IPS-20b (cell line): Measurements from ENCODE around the gene GPC5.
"Not testable (repeated sequence)": the region's sequence is repeated elsewhere in the genome, so short reads cannot be mapped to it uniquely, and the experiment has no call there.

Experiments
- H3K27ac ChIP-seq: one replicate; pipeline ENCODE4 v1.5.1; 2013; ENCODE audit warnings: low read length
- H3K27me3 ChIP-seq: 2 replicates; pipeline ENCODE4 v1.6.1; 2013; ENCODE audit warnings: mild to moderate bottlenecking, low read length, inconsistent platforms; ENCODE audit not compliant: insufficient read depth
- H3K36me3 ChIP-seq: 2 replicates; pipeline ENCODE4 v1.6.1; 2013; ENCODE audit warnings: low read depth, mild to moderate bottlenecking, inconsistent platforms, low read length, moderate library complexity; ENCODE audit not compliant: insufficient read depth
- H3K4me1 ChIP-seq: 2 replicates; pipeline ENCODE4 v1.6.1; 2013; ENCODE audit warnings: mild to moderate bottlenecking, control low read depth, inconsistent platforms, low read length, moderate library complexity; ENCODE audit not compliant: insufficient read depth
- H3K4me3 ChIP-seq: 2 replicates; pipeline ENCODE4 v1.5.1; 2013; ENCODE audit warnings: mild to moderate bottlenecking, low read length, inconsistent platforms
- H3K9ac ChIP-seq: 2 replicates; pipeline ENCODE4 v1.6.1; 2013; ENCODE audit warnings: low read depth, mild to moderate bottlenecking, inconsistent platforms, low read length, moderate library complexity
- H3K9me3 ChIP-seq: 2 replicates; pipeline ENCODE4 v1.6.1; 2013; ENCODE audit warnings: mild to moderate bottlenecking, low read depth, low read length, inconsistent platforms; ENCODE audit not compliant: insufficient read depth

Gene GPC5

DNA sequence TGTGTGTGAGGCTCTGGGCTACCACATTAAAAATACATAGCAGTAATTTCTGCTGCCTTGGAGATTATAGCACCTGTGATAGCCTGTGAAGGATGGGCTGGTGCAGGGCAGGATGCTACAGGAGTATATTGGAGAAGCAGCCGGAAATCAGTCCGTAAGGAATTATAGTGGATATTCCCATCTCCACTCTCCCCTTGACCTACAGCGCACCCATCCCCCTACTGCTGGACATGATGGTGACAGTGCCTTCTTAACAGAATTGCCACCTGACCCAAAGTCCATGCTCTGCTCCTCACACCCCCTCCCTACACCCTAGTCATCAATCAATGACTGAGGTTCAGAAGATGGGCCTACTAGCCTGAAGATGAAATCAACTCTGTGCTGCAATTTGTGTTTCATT is 376.0 kb downstream of the GPC5 start:
- Histone ChIP-seq H3K9me3 (no peaks in the 10 kb centered on the region), H3K4me3 (no peak overlapping the region), H3K27me3 (no peaks in the 10 kb centered on the region), H3K9ac (no peak overlapping the region), H3K27ac (no peak overlapping the region), H3K4me1 (peaks cover 4% of the 10 kb centered on the region; the same call in 1 of the 2 replicates), H3K36me3 (no peaks in the 10 kb centered on the region)

DNA sequence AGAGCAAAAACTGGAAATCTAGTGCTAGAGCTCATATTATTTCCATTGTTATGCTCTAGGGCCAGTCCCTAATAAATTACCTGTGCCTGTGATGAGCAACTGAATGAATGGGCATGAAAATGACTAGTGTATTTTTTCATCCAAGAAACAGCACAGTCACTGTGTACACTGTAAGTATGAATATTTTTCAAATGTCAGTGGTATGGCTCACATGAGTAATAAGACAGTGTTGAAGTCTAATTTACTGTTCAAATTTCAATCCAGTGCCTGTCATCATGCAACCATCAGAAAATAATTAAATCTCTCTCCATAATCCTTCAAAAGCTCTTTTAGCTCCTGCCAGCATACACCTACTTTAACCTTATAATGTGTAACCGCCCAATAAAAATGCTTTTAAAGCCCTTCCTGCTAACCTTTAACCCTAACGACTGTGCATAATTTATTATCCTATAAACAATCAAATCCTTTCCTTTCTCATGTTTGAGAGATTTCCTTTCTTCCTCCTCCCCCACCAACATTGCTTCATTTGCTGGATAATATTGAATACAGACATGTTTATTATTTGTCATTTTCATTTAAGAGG is 378.3 kb downstream of the GPC5 start:
- H3K27ac ChIP-seq, result no peak overlapping the region
- no peak overlapping the region for H3K4me3 ChIP-seq
- H3K4me1 ChIP-seq, result peaks cover 4% of the 10 kb centered on the region; the same call in 1 of the 2 replicates
- no peaks in the 10 kb centered on the region for H3K9me3 ChIP-seq
- H3K36me3 ChIP-seq, result no peaks in the 10 kb centered on the region
- H3K9ac ChIP-seq, result no peak overlapping the region
- H3K27me3 ChIP-seq, result no peaks in the 10 kb centered on the region

DNA sequence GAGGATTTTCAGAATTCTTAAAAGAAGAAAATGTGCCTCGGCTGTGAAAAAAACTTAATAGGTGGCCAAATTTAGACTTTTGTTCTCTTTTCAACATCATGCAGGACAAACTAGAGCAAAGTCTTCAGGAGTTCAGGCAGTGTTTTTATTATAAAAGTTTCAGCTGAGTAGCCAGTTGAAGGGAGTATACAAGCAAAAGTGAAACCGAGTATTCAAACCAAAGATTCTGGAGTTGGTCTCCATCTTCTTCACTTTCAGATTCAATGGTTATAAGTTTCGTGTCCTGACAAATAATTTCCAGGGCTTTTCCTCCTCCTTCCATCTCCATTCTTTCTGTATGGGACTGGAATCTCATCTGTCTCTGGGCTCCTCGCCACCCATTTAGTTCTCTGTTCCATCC is 379.7 kb downstream of the GPC5 start:
- Histone ChIP-seq H3K9me3 (no peaks in the 10 kb centered on the region), H3K36me3 (no peaks in the 10 kb centered on the region), H3K4me3 (no peak overlapping the region), H3K4me1 (peaks cover 4% of the 10 kb centered on the region; the same call in 1 of the 2 replicates), H3K27ac (no peak overlapping the region), H3K9ac (no peak overlapping the region), H3K27me3 (no peaks in the 10 kb centered on the region)

DNA sequence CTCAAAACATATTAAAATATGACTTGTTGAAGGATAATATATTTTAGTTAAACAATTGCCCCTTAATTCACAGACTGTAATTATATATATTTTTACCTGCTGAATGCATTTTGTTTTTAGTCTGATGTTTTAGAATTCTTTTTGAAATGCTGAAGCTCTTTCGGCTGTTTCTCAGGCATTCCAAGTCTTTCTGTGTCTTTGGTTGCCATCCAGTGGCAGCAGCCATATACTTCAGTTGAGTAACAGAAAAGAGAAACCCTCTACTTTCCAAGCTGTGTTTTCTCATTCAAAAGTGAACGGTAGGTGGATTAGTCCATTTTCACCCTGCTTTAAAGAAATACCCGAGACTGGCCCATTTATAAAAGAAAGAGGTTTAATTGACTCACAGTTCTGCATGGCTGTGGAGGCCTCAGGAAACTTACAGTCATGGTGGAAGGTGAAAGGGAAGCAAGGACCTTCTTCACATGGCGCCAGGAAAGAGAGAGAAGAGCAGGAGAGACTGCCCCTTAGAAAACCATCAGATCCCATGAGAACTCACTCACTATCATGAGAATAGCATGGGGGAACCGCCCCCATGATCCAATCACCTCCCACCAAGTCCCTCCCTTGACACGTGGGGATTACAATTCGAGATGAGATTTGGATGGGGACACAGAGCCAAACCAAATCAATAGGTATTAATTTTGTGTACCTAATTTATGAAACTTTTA is 383.7 kb downstream of the GPC5 start:
- not testable (repeated sequence) for H3K4me3 ChIP-seq, H3K9ac ChIP-seq, H3K27ac ChIP-seq, H3K36me3 ChIP-seq, H3K9me3 ChIP-seq, H3K4me1 ChIP-seq, H3K27me3 ChIP-seq

DNA sequence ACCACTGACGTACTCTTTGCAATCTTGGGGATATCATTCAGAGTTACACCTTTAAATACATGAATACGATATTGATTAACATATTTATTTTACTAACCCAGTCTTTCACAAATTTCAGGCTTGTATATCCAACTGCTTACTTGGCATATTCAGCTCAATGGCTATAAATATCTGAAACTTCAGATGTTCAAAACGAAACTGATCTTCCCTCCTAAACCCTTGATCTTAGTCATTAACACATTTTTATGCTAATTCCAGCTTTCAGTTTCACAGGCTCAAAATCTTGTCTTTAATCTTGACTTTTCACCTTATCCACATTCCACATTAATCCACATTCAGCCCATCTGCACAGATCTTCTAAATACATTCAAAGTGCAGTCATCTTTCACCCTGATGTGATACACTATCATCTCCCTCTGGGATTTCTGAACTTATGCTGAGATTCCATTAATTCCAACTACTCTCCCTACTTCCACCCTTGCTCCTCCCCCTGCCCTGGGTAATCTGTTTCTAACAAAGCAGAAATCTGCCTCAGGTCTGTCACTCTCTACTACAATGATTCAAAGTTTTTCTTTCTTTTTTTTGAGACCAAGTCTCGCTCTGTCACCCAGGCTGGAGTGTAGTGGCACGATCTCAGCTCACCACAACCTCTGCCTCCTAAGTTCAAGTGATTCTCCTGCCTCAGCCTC is 387.2 kb downstream of the GPC5 start:
- Histone ChIP-seq H3K9me3 (no peaks in the 10 kb centered on the region), H3K9ac (no peak overlapping the region), H3K4me1 (no peaks in the 10 kb centered on the region), H3K36me3 (no peaks in the 10 kb centered on the region), H3K27me3 (no peaks in the 10 kb centered on the region), H3K4me3 (no peak overlapping the region), H3K27ac (no peak overlapping the region)

DNA sequence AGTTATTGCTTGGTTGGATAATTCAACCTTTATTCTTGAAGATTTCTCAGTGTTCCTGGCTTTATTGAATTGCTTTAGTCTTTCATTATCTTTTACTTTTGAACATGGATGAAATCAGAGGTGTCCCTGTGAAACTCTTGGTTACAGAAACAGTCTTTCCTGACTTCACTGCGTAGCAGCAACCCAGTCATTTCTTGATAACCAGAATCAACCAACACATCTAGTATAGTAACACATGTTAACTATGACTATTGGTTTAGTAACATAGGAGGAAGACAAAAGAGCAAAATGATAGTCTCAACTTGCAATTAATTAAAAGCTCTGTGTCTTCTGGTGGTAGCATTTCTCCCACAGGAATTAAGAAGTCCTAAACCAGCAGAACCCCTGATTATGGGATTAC is 393.6 kb downstream of the GPC5 start:
- no peaks in the 10 kb centered on the region for H3K4me1 ChIP-seq
- H3K9ac ChIP-seq, result no peak overlapping the region
- H3K4me3 ChIP-seq, result no peak overlapping the region
- H3K9me3 ChIP-seq, result no peaks in the 10 kb centered on the region
- H3K27ac ChIP-seq, result no peak overlapping the region
- H3K36me3 ChIP-seq, result no peaks in the 10 kb centered on the region
- H3K27me3 ChIP-seq, result no peaks in the 10 kb centered on the region

DNA sequence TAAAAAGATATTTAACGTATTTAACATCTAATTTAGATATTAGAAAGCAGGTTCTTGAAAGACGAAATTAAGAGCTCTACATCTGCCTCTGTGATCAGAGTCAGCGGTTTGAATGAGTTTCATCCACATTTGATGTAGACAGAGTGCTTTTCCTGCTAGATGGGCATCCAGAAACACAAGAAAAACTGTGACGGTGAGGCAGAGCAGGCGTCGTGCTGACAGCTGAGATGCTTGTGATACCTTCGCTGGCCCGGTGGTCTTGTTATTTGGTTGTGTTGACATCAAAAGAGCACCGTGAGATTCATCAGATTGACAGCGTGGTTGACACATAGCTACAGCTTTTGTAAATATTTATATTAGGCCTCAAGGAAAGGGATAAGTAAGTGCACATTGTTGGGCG is 399.1 kb downstream of the GPC5 start:
- Histone ChIP-seq H3K4me1 (no peaks in the 10 kb centered on the region), H3K9ac (no peak overlapping the region), H3K4me3 (no peak overlapping the region), H3K27ac (no peak overlapping the region), H3K9me3 (no peaks in the 10 kb centered on the region), H3K36me3 (no peaks in the 10 kb centered on the region), H3K27me3 (no peaks in the 10 kb centered on the region)

DNA sequence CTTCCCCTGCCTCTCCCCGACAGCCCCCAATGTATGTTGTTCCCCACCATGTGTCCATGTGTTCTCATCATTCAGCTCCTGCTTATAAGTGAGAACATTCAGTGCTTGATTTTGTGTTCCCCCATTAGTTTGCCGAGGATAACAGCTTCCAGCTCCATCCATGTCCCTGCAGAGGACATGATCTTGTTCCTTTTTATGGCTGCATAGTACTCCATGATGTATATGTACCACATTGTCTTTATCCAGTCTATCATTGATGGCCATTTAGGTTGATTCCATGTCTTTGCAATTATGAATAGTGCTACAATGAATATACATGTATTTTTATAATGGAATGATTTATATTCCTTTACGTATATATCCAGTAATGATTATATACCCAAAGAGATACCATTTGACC is 399.9 kb downstream of the GPC5 start:
- H3K4me3 ChIP-seq, H3K36me3 ChIP-seq, H3K27ac ChIP-seq, H3K9me3 ChIP-seq, H3K27me3 ChIP-seq, H3K4me1 ChIP-seq, H3K9ac ChIP-seq: not testable (repeated sequence)

DNA sequence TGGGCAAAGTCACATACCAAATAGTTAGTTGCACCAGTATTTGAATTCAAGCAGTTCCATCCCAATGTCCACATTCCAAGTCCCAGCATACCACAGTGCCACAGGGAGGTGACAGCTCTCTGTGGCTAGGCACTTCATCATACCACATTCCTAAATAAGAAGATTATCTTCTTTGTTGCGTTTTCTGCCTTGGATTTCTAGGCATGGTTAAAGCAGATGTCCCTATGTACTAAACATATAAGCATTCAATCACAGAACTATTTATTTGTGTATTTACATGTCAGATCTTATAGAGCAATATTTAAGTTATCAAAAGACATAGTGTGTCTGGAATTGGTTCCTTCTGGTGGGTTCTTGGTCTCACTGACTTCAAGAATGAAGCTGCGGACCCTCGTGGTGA is 403.4 kb downstream of the GPC5 start:
- not testable (repeated sequence) for H3K27ac ChIP-seq, H3K4me1 ChIP-seq, H3K36me3 ChIP-seq, H3K27me3 ChIP-seq, H3K4me3 ChIP-seq, H3K9me3 ChIP-seq, H3K9ac ChIP-seq

DNA sequence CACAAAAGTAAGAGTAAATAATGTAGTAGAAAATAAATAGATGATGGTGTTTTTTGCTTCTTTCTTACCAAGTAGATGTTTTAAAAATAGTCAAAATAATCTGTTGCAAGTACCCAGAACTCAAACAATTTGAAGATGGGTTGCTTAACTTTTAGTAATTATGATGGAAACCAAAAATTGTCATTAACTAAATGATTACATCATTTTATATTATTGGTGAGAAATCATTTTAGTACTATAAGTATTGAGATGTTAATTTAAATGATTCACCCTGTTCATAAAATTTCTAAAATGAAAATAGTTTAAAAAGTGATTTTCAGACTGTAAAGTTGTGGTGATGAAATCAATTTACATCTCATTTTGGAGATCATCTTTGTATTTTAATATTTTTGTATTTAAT is 404.5 kb downstream of the GPC5 start:
- Histone ChIP-seq H3K36me3 (no peaks in the 10 kb centered on the region), H3K4me3 (no peak overlapping the region), H3K27me3 (no peaks in the 10 kb centered on the region), H3K9me3 (no peaks in the 10 kb centered on the region), H3K27ac (no peak overlapping the region), H3K9ac (no peak overlapping the region), H3K4me1 (peaks cover 14% of the 10 kb centered on the region)

DNA sequence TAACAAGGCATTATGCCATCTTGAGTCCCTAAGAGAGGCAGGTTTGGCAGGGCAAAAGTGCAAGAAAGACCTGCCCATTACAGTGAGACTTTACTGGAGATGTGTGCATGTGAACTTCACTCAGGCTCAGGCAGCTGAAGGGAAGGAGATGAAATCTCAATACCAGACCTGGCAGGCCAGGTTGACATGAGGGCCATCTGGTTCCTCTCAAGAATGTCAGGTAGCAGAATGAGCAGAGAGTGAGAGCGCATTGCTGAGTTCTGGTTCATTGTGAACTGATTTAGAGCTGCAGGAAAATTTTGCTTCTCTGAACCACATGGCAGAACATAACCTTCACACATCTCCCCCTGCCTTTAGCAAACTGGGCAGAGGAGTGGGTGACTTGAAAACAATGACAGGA is 406.3 kb downstream of the GPC5 start:
- no peaks in the 10 kb centered on the region for H3K27me3 ChIP-seq
- no peaks in the 10 kb centered on the region for H3K9me3 ChIP-seq
- H3K36me3 ChIP-seq, result no peaks in the 10 kb centered on the region
- no peak overlapping the region for H3K27ac ChIP-seq
- no peak overlapping the region for H3K4me3 ChIP-seq
- H3K9ac ChIP-seq, result no peak overlapping the region
- peaks cover 14% of the 10 kb centered on the region for H3K4me1 ChIP-seq

DNA sequence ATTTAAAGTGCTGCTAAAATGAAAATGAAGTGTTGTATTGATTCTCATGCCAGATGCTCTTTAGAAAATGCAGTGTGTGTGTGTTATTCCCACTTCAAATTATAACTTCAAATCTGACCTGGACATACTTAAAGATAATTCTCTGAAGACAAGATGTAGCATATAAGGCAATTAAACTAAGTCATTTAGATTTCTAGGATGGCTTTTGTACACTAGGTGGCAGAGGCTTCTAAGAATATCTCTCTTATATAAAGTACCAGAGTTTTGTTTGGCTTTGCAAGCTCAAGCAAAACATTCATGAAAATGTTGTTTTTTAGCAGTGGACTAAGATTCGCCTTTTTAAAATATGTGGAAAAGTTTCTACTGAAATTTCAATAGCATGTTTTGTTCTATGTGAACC is 407.2 kb downstream of the GPC5 start:
- H3K4me3 ChIP-seq, result no peak overlapping the region
- H3K9me3 ChIP-seq, result no peaks in the 10 kb centered on the region
- H3K27ac ChIP-seq, result no peak overlapping the region
- H3K36me3 ChIP-seq, result no peaks in the 10 kb centered on the region
- peaks cover 18% of the 10 kb centered on the region for H3K4me1 ChIP-seq
- no peak overlapping the region for H3K9ac ChIP-seq
- H3K27me3 ChIP-seq, result no peaks in the 10 kb centered on the region
